Measurements from ENCODE around the gene MLYCD.
A peak's percentile ranks its signal among the peaks of the same experiment; 100 is the strongest.

Gene MLYCD

DNA sequence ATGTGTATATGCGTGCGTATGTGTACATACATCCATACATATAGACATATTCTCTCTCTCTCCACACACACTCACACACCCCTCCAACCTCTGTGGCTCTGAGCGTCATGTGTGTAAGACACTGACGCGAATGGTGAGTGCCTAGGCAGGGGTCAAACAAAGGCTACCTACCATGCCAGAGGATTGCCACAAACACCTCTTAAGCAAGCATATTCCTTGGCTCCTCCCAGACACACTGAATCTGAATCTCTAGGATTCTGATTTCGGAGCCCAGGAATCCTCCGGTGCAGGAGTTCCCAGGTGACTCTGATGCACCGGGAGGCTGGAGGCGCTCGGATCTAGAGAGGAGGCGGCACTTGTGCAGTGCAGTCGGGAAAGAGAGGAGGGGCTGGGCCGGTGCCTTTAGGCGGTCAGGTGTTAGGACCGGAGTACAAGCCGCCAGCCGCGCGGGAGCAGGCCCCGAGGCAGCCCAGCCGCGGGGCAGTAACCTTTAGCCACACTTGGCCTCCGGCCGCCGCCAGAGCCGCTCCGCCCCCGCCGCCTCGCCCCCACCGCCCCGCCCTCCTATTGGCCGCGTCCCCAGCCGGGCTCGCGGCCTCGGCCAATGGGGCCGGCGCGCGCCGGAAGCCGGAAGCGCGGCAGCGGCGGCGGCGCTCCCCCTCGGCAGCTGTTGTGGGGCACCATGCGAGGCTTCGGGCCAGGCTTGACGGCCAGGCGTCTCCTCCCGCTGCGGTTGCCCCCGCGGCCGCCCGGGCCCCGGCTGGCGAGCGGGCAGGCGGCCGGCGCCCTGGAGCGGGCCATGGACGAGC is at the start of gene MLYCD:
Gene MLYCD (plus strand): TSS at position 653 of the 809 bp plus-strand sequence. CDS start 30 bp downstream, at position 683.
- DNase-seq, result peak; percentile 64

- no peak for DNase-seq
Observed at GRCh38 chr16:83849421-83849820, 49.5 kb upstream of the MLYCD start.

DNA sequence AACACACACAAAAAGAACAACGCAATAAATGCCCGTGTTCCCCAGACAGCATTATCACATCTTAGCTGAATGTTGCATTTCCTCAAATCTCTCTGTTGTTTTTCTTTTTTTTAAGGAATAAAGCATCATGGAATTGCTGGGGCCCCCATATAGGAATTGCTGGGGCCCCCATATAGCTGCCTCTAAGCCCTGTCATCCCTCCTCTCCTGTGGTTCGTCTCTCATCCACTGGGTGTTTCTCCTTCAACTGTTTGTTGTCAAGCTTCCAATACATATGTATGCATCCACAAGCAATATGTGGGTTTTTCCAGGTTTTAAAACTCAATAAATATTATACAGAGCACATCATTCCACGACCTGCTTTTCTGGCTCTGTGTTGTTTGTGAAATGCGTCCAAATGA is 48.0 kb upstream of the MLYCD start:
- DNase-seq, result no peak

GRCh38 chr16:83851473-83851872 is 47.4 kb upstream of the MLYCD start:
- no peak for DNase-seq

DNA sequence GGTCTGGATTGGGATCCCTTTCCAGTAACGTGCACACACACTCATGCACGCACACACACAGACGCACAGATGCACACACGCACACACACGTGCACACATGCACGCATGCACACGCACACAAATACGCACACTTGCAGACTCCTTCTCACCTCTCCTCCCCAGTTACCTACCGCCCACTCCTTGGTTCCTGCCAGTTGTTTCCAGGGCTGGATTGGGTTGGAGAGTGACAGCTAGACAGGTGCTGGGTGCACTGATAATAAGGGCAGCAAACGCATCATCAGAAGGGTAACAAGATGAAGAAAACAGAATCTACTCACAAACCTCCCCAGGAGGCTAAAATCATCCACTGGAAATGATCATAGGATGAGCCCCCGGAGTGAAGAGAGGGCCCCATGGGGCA is 46.1 kb upstream of the MLYCD start:
- DNase-seq, result no peak

DNA sequence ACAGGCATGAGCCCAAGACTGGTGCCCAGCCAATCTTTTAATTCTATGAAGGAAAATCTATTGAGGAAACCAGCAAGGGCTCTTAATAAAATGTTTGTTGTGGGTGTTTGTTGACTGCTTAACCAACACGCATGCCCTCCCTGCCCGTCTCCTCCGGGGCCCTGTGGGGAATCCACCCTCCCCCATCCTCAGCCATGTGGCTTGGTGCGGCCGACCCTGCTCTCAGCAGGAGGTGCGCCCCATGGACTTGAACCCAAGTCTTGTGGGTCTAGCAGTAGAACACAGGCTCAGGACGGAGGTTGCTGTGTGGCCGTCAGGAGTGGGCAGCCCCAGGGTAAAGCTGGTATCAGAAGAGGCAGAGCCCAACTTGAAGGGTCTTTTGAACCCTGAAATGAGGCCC is 45.1 kb upstream of the MLYCD start:
- DNase-seq, result no peak

DNA sequence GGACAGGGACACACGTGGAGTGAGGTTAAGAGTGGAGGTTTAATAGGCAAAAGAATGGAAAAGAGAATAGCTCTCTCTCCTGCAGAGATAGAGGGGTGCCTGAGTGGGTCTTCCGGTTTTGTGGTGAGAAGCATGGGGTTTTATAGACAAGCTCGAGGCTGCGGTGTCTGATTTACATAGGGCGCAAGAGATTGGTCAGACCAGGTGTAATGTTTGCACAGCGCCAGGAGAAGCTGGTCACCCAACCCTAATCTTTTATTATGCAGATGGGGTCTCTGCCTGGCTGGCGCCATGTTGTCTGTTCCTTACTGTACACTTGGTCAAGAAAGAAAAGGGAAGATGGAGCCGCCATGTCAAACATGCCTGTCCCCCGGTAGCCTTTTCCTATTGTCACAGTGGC is 44.5 kb upstream of the MLYCD start:
- DNase-seq, result no peak

DNA sequence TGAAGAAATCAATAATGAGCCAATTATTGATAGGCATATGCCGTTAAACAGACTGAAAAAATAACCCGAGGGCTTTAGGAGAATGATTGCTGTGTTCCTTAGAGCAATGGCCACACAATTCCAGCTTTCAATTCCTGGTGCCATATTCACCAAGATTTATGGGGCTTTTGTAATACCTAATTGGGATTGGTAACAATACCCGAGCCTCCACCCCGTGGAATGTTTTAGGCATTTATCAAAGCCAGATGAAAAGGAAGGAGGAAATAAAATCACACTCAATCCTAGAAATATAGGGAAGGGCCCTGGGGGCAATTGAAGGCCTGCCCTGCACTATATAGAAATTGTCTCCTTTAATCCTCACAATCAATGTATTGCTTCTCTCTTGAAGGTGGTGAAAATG is 42.1 kb upstream of the MLYCD start:
- DNase-seq, result no peak

- DNase-seq, result no peak
Observed at GRCh38 chr16:83859265-83859664, 39.6 kb upstream of the MLYCD start.

DNA sequence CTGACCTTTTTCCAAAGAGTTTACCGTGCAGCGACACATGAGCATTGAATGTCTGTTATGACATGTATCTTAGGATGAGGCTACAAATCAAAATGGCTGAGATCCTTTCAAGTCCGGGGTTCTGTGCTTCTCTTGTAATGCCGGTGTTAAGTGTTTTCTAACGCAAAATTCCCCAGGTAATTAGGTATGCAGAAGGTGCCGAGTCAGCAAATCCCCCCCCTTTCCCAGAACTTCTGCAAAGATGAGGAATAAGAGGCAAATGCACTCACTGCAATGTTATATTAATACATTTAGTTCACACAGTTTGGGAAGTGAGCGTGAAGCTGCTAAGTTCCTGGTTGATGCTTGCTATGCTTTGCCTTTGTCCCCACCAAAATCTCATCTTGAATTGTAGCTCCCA is 36.3 kb upstream of the MLYCD start:
- no peak for DNase-seq

DNA sequence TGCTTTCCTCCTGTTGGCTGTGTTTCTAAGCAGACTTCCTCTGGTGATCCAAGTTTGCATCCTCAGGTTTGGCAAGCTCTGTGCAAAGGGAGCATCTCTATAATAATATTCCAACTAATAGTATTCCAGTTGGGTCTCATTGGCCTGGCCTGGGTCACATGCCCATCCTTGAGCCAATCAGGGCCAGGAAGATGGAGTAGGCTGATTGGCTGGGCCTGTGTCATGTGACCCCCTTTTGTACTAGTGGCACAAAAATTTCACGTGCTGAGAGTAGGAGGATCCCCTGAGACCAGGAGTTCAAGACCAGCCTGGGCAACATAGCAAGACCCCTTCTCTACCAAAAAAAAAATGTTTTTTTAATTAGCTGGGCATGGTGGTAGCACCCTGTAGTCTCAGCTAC is 35.2 kb upstream of the MLYCD start:
- DNase-seq, result no peak

- DNase-seq, result no peak
Observed at GRCh38 chr16:83870830-83871229, 28.1 kb upstream of the MLYCD start.

DNA sequence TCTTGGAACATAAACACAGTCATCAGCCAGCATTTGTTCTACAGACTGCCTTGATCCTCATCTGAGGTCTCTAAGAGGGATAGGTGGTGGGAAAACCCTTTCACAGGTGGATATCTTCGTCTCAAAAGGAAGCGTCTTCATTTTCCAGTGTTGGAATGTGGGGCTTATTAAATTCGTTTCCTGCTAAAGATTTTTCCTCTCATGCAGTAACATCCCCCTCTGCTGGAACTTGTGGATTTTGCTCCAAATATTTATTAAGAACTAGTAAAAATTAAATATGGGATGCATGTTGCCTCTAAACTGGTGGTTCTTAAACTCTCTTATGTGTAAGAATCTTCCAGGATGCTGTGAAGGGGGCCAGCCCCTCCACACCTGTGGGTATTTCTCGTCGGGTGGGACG is 20.1 kb upstream of the MLYCD start:
- peak; percentile 22 for DNase-seq

DNA sequence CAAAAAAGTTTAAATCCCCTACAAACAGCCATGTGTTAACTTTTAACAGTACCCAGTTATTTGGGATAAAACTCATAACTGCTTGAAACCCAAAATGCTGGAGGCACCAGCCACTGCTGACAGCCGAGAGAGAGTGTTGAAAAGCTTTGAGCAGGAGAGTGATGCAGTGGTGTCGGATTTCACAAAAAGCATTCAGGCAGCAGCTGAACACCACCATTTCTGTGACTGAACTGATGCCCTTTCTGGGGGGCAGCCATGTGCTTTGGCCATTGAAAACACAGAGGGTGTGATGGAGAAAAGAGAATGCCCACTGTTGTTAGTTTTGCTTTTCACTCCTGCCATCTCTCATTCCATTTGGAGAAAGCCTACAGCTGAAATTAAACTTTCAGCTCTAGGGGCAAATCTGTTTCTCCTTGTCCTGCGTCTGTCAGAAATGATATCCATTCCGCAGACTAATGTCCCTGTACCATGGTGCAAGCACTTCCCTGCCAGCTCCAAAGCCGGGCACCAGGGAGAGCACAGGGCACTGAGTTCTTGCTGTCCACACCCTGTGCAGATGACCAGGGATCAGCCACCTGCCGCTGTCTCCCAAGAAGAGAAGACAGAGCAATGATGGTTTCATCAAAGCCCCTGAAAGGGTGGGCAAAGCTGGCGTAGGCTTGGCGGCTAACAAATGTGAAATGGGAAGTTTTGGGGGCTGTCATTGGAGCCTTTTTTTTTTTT is 16.6 kb upstream of the MLYCD start:
- no peak for DNase-seq

DNA sequence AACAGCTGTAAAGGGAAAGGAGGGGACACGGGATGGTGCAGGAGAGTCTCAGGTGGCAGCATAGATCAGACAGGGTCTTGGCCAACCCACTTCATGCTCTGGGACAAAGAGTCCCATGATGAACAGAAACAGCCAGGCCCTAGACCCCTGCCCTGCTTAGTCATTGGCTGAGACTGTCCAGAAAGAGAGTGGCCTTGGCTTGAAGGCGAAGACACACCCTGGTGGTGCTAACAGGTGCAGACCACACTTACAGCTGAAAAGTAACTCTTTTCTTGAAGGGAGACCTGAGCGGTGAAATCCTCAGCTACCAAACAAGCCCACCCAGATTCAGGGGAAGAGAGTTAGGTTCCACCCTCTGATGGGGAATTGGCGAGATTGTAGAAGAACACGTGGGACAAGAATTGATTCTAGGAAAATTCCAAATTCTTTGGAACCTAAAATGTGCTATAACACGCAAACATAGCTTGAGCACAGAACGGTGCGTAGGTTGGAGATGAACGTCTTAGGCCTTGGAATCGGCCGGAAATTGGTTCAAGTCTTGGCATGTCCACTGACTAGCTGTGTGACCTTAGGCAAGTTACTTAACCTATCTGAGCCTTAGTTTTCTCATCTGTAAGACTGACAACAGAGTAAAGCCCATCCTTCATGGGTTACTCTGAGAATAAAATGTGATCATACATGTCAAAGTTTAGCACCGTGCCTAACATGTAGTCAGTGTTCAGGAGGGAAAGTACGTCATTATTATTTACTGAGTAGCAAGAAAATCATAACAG is 12.5 kb upstream of the MLYCD start:
- no peak for DNase-seq

- DNase-seq, result no peak
Observed at GRCh38 chr16:83887080-83887479, 11.8 kb upstream of the MLYCD start.

GRCh38 chr16:83887564-83887963 is 11.4 kb upstream of the MLYCD start:
- no peak for DNase-seq

- DNase-seq, result no peak
Observed at GRCh38 chr16:83888672-83889044, 10.3 kb upstream of the MLYCD start.

GRCh38 chr16:83890359-83890758 is 8.6 kb upstream of the MLYCD start:
- no peak for DNase-seq

DNA sequence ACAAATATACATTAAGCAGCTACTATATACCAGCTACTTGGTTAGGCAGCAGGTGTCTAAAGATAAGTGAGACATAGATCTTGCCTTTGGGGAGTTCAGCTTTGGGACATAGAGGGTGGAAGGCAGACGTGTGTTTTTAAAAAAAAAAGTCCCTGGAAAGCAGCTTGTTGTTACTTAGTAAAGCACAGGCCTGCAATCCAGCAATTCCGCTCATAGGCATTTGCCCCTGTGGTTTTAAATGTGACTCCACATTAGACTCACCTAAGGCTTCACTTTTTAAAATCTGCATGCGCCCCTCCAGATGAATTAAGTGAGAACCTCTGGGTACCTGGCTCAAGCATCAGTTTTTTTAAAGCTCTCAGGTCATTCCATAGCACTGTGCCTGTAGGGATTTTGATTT is 7.2 kb upstream of the MLYCD start:
- DNase-seq, result no peak

DNA sequence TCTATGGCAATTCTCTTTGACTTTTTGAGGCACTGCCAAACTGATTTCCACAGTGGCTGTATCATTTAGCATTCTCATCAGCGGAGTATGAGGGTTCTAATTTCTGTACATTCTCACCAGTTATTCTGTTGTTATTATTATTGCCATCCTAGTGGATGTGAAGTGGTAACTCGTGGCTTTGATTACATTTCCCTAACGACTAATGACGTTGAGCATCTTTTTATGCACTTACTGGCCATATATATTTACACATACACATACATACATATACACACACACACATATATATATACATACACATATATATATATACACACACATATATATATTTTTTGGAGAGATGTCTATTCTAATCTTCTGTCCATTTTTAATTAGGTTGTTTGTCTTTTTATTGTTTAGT is 3.7 kb upstream of the MLYCD start:
- DNase-seq, result no peak

DNA sequence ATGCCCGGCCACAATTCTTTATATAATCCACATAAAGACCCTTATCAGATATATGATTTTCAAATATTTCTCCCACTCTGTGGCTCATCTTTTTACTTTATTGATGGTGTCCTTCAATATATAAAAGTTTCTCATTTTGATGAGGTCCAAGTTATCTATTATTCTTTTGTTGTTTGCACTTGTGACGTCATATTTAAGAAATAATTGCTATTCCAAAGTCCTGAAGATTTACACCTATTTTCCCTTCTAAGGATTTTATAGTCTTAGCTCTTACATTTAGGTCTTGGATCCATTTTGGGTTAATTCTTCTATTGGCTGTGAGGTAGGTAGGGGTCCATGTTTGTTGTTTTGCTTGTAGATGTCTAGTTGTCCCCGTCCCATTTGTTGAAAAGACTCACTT is 3.0 kb upstream of the MLYCD start:
- DNase-seq, result no peak

- no peak for DNase-seq
Observed at GRCh38 chr16:83899272-83899897, 470 bp downstream of the MLYCD start.
